Measurements from ENCODE around the gene B4GALT4.
A peak's percentile ranks its signal among the peaks of the same experiment; 100 is the strongest.
"Not testable (repeated sequence)": the region's sequence is repeated elsewhere in the genome, so short reads cannot be mapped to it uniquely, and the experiment has no call there.

Gene B4GALT4

GRCh38 chr3:119240591-119241434 lies at the start of gene B4GALT4:
Gene B4GALT4, minus strand, starts transcription at chr3:119240878. Its CDS starts 10,779 bp downstream, at chr3:119230099.
- peak within 1 kb of the TSS; percentile 85 for H3K4me3 ChIP-seq (ENCODE audit: low read depth, low read length)
- no peak for TF ChIP-seq CTCF (IDR thresholded peaks at IDR 0.05; ENCODE audit: borderline replicate concordance, insufficient read depth, low read depth, low read length)

- TF ChIP-seq CTCF (IDR thresholded peaks at IDR 0.05; ENCODE audit: borderline replicate concordance, insufficient read depth, low read depth, low read length), result no peak
- H3K4me3 ChIP-seq (ENCODE audit: low read depth, low read length), result no peak overlapping the region
Measured at GRCh38 chr3:119289404-119289770, 48.7 kb upstream of the B4GALT4 start.

- TF ChIP-seq CTCF (IDR thresholded peaks at IDR 0.05; ENCODE audit: borderline replicate concordance, insufficient read depth, low read depth, low read length), result no peak
- no peak overlapping the region for H3K4me3 ChIP-seq (ENCODE audit: low read depth, low read length)
Measured at GRCh38 chr3:119288669-119289403, 48.2 kb upstream of the B4GALT4 start.

GRCh38 chr3:119279584-119280243 lies 39.0 kb upstream of the B4GALT4 start:
- no peak for TF ChIP-seq CTCF (IDR thresholded peaks at IDR 0.05; ENCODE audit: borderline replicate concordance, insufficient read depth, low read depth, low read length)
- H3K4me3 ChIP-seq (ENCODE audit: low read depth, low read length), result no peak overlapping the region

GRCh38 chr3:119279101-119279554 lies 38.5 kb upstream of the B4GALT4 start:
- no peak for TF ChIP-seq CTCF (IDR thresholded peaks at IDR 0.05; ENCODE audit: borderline replicate concordance, insufficient read depth, low read depth, low read length)
- no peak overlapping the region for H3K4me3 ChIP-seq (ENCODE audit: low read depth, low read length)

- H3K4me3 ChIP-seq (ENCODE audit: low read depth, low read length), result no peak overlapping the region
- TF ChIP-seq CTCF (IDR thresholded peaks at IDR 0.05; ENCODE audit: borderline replicate concordance, insufficient read depth, low read depth, low read length), result no peak
Measured at GRCh38 chr3:119276680-119277079, 36.0 kb upstream of the B4GALT4 start.

- H3K4me3 ChIP-seq (ENCODE audit: low read depth, low read length), result not testable (repeated sequence)
Measured at GRCh38 chr3:119270212-119270611, 29.5 kb upstream of the B4GALT4 start.

Measured in GM12875 (cell line).